Measurements from ENCODE around the gene COL12A1.

DNA sequence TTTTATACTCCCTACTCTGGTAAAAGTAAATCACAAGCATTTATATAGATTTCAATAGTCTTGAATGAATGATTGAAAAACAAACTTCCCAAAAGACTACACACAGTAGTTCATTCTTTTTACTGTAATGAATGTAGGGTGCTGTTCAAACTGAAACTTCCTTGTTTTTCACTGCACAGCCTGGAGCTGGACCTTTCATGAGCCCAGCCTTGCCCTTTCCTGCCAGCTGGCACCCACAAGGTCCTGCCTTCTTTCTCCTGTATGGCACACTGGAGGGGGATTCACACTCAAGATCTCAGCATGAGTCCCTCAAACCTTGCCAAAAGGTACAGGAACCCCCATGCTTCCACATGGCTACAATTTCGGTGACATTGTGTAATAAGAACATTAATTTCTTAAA is 50.9 kb downstream of the COL12A1 start:
- TF ChIP-seq POLR2AphosphoS5 (IDR thresholded peaks at IDR 0.05; ENCODE audit: low read depth, low read length): no peak
- TF ChIP-seq, protein P1, sequence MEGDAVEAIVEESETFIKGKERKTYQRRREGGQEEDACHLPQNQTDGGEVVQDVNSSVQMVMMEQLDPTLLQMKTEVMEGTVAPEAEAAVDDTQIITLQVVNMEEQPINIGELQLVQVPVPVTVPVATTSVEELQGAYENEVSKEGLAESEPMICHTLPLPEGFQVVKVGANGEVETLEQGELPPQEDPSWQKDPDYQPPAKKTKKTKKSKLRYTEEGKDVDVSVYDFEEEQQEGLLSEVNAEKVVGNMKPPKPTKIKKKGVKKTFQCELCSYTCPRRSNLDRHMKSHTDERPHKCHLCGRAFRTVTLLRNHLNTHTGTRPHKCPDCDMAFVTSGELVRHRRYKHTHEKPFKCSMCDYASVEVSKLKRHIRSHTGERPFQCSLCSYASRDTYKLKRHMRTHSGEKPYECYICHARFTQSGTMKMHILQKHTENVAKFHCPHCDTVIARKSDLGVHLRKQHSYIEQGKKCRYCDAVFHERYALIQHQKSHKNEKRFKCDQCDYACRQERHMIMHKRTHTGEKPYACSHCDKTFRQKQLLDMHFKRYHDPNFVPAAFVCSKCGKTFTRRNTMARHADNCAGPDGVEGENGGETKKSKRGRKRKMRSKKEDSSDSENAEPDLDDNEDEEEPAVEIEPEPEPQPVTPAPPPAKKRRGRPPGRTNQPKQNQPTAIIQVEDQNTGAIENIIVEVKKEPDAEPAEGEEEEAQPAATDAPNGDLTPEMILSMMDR (IDR thresholded peaks at IDR 0.05): no peak
- TF ChIP-seq, protein P2, sequence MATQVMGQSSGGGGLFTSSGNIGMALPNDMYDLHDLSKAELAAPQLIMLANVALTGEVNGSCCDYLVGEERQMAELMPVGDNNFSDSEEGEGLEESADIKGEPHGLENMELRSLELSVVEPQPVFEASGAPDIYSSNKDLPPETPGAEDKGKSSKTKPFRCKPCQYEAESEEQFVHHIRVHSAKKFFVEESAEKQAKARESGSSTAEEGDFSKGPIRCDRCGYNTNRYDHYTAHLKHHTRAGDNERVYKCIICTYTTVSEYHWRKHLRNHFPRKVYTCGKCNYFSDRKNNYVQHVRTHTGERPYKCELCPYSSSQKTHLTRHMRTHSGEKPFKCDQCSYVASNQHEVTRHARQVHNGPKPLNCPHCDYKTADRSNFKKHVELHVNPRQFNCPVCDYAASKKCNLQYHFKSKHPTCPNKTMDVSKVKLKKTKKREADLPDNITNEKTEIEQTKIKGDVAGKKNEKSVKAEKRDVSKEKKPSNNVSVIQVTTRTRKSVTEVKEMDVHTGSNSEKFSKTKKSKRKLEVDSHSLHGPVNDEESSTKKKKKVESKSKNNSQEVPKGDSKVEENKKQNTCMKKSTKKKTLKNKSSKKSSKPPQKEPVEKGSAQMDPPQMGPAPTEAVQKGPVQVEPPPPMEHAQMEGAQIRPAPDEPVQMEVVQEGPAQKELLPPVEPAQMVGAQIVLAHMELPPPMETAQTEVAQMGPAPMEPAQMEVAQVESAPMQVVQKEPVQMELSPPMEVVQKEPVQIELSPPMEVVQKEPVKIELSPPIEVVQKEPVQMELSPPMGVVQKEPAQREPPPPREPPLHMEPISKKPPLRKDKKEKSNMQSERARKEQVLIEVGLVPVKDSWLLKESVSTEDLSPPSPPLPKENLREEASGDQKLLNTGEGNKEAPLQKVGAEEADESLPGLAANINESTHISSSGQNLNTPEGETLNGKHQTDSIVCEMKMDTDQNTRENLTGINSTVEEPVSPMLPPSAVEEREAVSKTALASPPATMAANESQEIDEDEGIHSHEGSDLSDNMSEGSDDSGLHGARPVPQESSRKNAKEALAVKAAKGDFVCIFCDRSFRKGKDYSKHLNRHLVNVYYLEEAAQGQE (IDR thresholded peaks at IDR 0.05; ENCODE audit: insufficient read depth in 1 of 2, low read depth in 2 of 2, low read length in 1 of 2): no peak

Measured in Panc1 (cell line).